Liver (tissue), 9 donors: ENCODE results near the gene CAV1. TPM values are rescaled to one million over a fixed set of nuclear protein-coding genes. Genes with fewer than 3 reads are reported as not detected.

Experiments used
- DNase-seq: peaks from one replicate; pipeline ENCODE4 v3.0.0-alpha.2; 2017; ENCODE audit warnings: low spot score
- H3K27ac ChIP-seq, 2 donors: one replicate each; pipeline ENCODE4 v1.7.0; 2013; ENCODE audit warnings: inconsistent platforms in 2 of 2, low read length in 2 of 2, control low read depth in 1 of 2, low read depth in 1 of 2, mild to moderate bottlenecking in 1 of 2
- H3K27me3 ChIP-seq, 4 donors: one replicate each; pipeline versions ENCODE4 v1.6.1 to v1.7.0; 2013; ENCODE audit warnings: low read length in 3 of 4, inconsistent platforms in 1 of 4, mild to moderate bottlenecking in 1 of 4, moderate library complexity in 1 of 4; ENCODE audit not compliant: control insufficient read depth in 4 of 4, insufficient read depth in 4 of 4
- H3K36me3 ChIP-seq, 4 donors: one replicate each; pipeline versions ENCODE4 v1.6.1 to v1.7.0; 2013; ENCODE audit warnings: low read length in 3 of 4, mild to moderate bottlenecking in 3 of 4, low read depth in 1 of 4, moderate library complexity in 1 of 4; ENCODE audit not compliant: control insufficient read depth in 4 of 4, insufficient read depth in 3 of 4
- H3K4me1 ChIP-seq, 4 donors: one replicate each; pipeline versions ENCODE4 v1.6.1 to v1.7.0; 2013; ENCODE audit warnings: low read length in 3 of 4, mild to moderate bottlenecking in 3 of 4, moderate library complexity in 1 of 4; ENCODE audit not compliant: control insufficient read depth in 4 of 4, insufficient read depth in 4 of 4
- H3K4me3 ChIP-seq, 3 donors: one replicate each; pipeline versions ENCODE4 v1.6.1 to v1.7.0; 2013; ENCODE audit warnings: low read length in 3 of 3, control low read depth in 1 of 3, low read depth in 1 of 3, mild to moderate bottlenecking in 1 of 3
- H3K9ac ChIP-seq, 2 donors: one replicate each; pipeline ENCODE4 v1.7.0; 2013; ENCODE audit warnings: low read length in 2 of 2, mild to moderate bottlenecking in 2 of 2, moderate library complexity in 2 of 2, control low read depth in 1 of 2, low read depth in 1 of 2
- H3K9me3 ChIP-seq, 4 donors: one replicate each; pipeline versions ENCODE4 v1.6.1 to v1.7.0; 2013; ENCODE audit warnings: low read length in 3 of 4; ENCODE audit not compliant: control insufficient read depth in 4 of 4
- EGR1 ChIP-seq, 2 donors: IDR thresholded peaks; 2 replicates each; pipeline ENCODE4 v1.6.1; 2016 to 2018; ENCODE audit warnings: antibody characterized with exemption in 2 of 2, low read depth in 2 of 2
- FOXA1 ChIP-seq: IDR thresholded peaks from 2 replicates; pipeline ENCODE4 v1.6.1; 2016; ENCODE audit warnings: antibody characterized with exemption
- FOXA2 ChIP-seq: IDR thresholded peaks from 2 replicates; pipeline ENCODE4 v1.6.1; 2016; ENCODE audit warnings: antibody characterized with exemption
- GABPA ChIP-seq, 2 donors: IDR thresholded peaks in 1 of 2; conservative IDR thresholded peaks in 1 of 2; 2 replicates each; pipeline ENCODE4 v1.6.1; 2016; ENCODE audit warnings: antibody characterized with exemption in 2 of 2, mild to moderate bottlenecking in 1 of 2, moderate library complexity in 1 of 2
- HNF4A ChIP-seq, 2 donors: conservative IDR thresholded peaks; 2 replicates each; pipeline ENCODE4 v1.6.1; 2016; ENCODE audit warnings: antibody characterized with exemption in 2 of 2, mild to moderate bottlenecking in 2 of 2
- HNF4G ChIP-seq: IDR thresholded peaks from 2 replicates; pipeline ENCODE4 v1.6.1; 2016; ENCODE audit warnings: antibody characterized with exemption
- JUND ChIP-seq, 2 donors: IDR thresholded peaks; 2 replicates each; pipeline ENCODE4 v1.6.1; 2016; ENCODE audit warnings: antibody characterized with exemption in 2 of 2
- MAX ChIP-seq: IDR thresholded peaks from 2 replicates; pipeline ENCODE4 v1.6.1; 2016; ENCODE audit warnings: antibody characterized with exemption
- NR2F2 ChIP-seq: IDR thresholded peaks from 2 replicates; pipeline ENCODE4 v1.6.1; 2016; ENCODE audit warnings: antibody characterized with exemption
- RAD21 ChIP-seq, 2 donors: IDR thresholded peaks; 2 replicates each; pipeline ENCODE4 v1.6.1; 2016; ENCODE audit warnings: antibody characterized with exemption in 2 of 2, mild to moderate bottlenecking in 2 of 2
- REST ChIP-seq: IDR thresholded peaks from 2 replicates; pipeline ENCODE4 v1.6.1; 2016; ENCODE audit warnings: antibody characterized with exemption, mild to moderate bottlenecking
- RXRA ChIP-seq, 2 donors: IDR thresholded peaks; 2 replicates each; pipeline ENCODE4 v1.6.1; 2017 to 2018; ENCODE audit warnings: antibody characterized with exemption in 2 of 2, mild to moderate bottlenecking in 1 of 2
- SP1 ChIP-seq: IDR thresholded peaks from 2 replicates; pipeline ENCODE4 v1.6.1; 2018; ENCODE audit warnings: antibody characterized with exemption, mild to moderate bottlenecking
- TAF1 ChIP-seq: conservative IDR thresholded peaks from 2 replicates; pipeline ENCODE4 v1.6.1; 2016; ENCODE audit warnings: antibody characterized with exemption, mild to moderate bottlenecking
- YY1 ChIP-seq: IDR thresholded peaks from 2 replicates; pipeline ENCODE4 v1.6.1; 2016; ENCODE audit warnings: antibody characterized with exemption, mild to moderate bottlenecking
- WGBS: extraction: QIAGEN DNeasy Blood & Tissue Kit; methylation state at CpG from one replicate; pipeline ENCODE4 v1.1.7; 2013; 5-methylcytosine and 5-hydroxymethylcytosine counted together
- polyA plus RNA-seq, 2 donors: library from polyadenylated mRNA; stranded (reverse) in 1 of 2; unstranded in 1 of 2; fragments of 200-250 nt in 1 of 2; fragments of >200 nt in 1 of 2; fragmentation: Nextera tagmentation in 1 of 2; extraction: Ambion mirVana in 1 of 2; gene quantifications; one replicate each; pipeline versions ENCODE4 v1.2.1 to v1.2.3, GENCODE V29; 2013 to 2015
- total RNA-seq, 2 donors: library from RNA; depleted of rRNA; stranded (reverse); fragments of >200 nt; gene quantifications; one replicate each; pipeline ENCODE4 v1.2.3, GENCODE V29; 2014
- TF ChIP-seq, protein P1 (sequence below): IDR thresholded peaks from 2 replicates; pipeline ENCODE4 v1.6.1; 2016; ENCODE audit warnings: antibody characterized with exemption
- TF ChIP-seq, protein P2 (sequence below): IDR thresholded peaks from 2 replicates; pipeline ENCODE4 v1.6.1; 2016; ENCODE audit warnings: antibody characterized with exemption
- TF ChIP-seq, protein P3 (sequence below): fragments of 150-350 bp; IDR thresholded peaks from 2 replicates; pipeline ENCODE4 v1.5.1; 2017; ENCODE audit warnings: improper control_type of control experiment, low read depth, low read length; ENCODE audit not compliant: missing input control
- donor health status: healthy.
- donor health status: healthy.
- donor health status: healthy.
- donor health status: healthy.
- donor health status: healthy.

The CAV1 gene
- total and polyA plus RNA-seq, 4 donors = 9.9 to 13.4 (median 11.6) TPM

- H3K4me3 ChIP-seq = no peak overlapping the region
- no peaks in the 10 kb centered on the region for H3K36me3 ChIP-seq
- no peak for DNase-seq
- 94% methylated on average over 3 of the region's 3 CpGs for WGBS
- H3K4me1 ChIP-seq = peaks cover 2 to 4% (median 3%) of the 10 kb centered on the region in 4 donors
- TF ChIP-seq REST (no peak), JUND (IDR thresholded peaks at IDR 0.05) (no peak)
- no peak overlapping the region for H3K27ac ChIP-seq
- no peak overlapping the region for H3K9ac ChIP-seq
- no peaks in the 10 kb centered on the region for H3K27me3 ChIP-seq
- no peaks in the 10 kb centered on the region for H3K9me3 ChIP-seq
These were observed 7.4 kb downstream of the CAV1 start for GRCh38 chr7:116532102-116532688.

GRCh38 chr7:116534790-116535189 lies 10.0 kb downstream of the CAV1 start:
- no peak overlapping the region for H3K4me3 ChIP-seq
- no peak for DNase-seq
- WGBS = 66% methylated on average over 2 of the region's 2 CpGs
- H3K27me3 ChIP-seq = no peaks in the 10 kb centered on the region
- H3K27ac ChIP-seq = no peak overlapping the region
- H3K9ac ChIP-seq = no peak overlapping the region
- peaks cover 2 to 4% (median 3%) of the 10 kb centered on the region in 4 donors for H3K4me1 ChIP-seq
- no peaks in the 10 kb centered on the region for H3K36me3 ChIP-seq
- H3K9me3 ChIP-seq = no peaks in the 10 kb centered on the region
- TF ChIP-seq, protein P1, sequence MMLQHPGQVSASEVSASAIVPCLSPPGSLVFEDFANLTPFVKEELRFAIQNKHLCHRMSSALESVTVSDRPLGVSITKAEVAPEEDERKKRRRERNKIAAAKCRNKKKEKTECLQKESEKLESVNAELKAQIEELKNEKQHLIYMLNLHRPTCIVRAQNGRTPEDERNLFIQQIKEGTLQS = no peak
- TF ChIP-seq FOXA1 (no peak), EGR1 (IDR thresholded peaks at IDR 0.05; ENCODE audit: low read depth in 2 of 2) (no peak), FOXA2 (no peak), NR2F2 (no peak), SP1 (no peak), JUND (IDR thresholded peaks at IDR 0.05) (no peak), HNF4A (conservative IDR thresholded peaks at IDR 0.05) (no peak), YY1 (no peak), RAD21 (IDR thresholded peaks at IDR 0.05) (no peak), RXRA (IDR thresholded peaks at IDR 0.05) (no peak), GABPA (IDR thresholded peaks at IDR 0.05 in 1 of 2, conservative IDR thresholded peaks at IDR 0.05 in 1 of 2) (no peak), MAX (no peak), REST (no peak), TAF1 (no peak), HNF4G (no peak)
- TF ChIP-seq, protein P2, sequence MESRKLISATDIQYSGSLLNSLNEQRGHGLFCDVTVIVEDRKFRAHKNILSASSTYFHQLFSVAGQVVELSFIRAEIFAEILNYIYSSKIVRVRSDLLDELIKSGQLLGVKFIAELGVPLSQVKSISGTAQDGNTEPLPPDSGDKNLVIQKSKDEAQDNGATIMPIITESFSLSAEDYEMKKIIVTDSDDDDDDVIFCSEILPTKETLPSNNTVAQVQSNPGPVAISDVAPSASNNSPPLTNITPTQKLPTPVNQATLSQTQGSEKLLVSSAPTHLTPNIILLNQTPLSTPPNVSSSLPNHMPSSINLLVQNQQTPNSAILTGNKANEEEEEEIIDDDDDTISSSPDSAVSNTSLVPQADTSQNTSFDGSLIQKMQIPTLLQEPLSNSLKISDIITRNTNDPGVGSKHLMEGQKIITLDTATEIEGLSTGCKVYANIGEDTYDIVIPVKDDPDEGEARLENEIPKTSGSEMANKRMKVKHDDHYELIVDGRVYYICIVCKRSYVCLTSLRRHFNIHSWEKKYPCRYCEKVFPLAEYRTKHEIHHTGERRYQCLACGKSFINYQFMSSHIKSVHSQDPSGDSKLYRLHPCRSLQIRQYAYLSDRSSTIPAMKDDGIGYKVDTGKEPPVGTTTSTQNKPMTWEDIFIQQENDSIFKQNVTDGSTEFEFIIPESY = no peak
- TF ChIP-seq, protein P3, sequence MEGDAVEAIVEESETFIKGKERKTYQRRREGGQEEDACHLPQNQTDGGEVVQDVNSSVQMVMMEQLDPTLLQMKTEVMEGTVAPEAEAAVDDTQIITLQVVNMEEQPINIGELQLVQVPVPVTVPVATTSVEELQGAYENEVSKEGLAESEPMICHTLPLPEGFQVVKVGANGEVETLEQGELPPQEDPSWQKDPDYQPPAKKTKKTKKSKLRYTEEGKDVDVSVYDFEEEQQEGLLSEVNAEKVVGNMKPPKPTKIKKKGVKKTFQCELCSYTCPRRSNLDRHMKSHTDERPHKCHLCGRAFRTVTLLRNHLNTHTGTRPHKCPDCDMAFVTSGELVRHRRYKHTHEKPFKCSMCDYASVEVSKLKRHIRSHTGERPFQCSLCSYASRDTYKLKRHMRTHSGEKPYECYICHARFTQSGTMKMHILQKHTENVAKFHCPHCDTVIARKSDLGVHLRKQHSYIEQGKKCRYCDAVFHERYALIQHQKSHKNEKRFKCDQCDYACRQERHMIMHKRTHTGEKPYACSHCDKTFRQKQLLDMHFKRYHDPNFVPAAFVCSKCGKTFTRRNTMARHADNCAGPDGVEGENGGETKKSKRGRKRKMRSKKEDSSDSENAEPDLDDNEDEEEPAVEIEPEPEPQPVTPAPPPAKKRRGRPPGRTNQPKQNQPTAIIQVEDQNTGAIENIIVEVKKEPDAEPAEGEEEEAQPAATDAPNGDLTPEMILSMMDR = no peak
